GM19467 (cell line): ENCODE data around the gene SBK2.

Experiments
- ATAC-seq: cut with Tn5 transposase; IDR thresholded peaks from one replicate; pipeline ENCODE4 v1.9.1; 2021; ENCODE audit warnings: mild to moderate bottlenecking, moderate library complexity; ENCODE audit not compliant: unreplicated experiment

Gene SBK2

GRCh38 chr19:55559684-55560083, 22.8 kb upstream of the SBK2 start:
- no peak for ATAC-seq

- no peak for ATAC-seq
These were observed 17.8 kb upstream of the SBK2 start for GRCh38 chr19:55554741-55555152.

- no peak for ATAC-seq
These were observed 17.4 kb upstream of the SBK2 start for GRCh38 chr19:55554302-55554701.

- ATAC-seq, result no peak
These were observed 16.6 kb upstream of the SBK2 start for GRCh38 chr19:55553217-55554182.

- no peak for ATAC-seq
These were observed 15.7 kb upstream of the SBK2 start for GRCh38 chr19:55552620-55553019.

- ATAC-seq, result no peak
These were observed 15.3 kb upstream of the SBK2 start for GRCh38 chr19:55552206-55552605.

GRCh38 chr19:55550321-55550650, 13.4 kb upstream of the SBK2 start:
- ATAC-seq, result no peak

- ATAC-seq, result no peak
These were observed 12.8 kb upstream of the SBK2 start for GRCh38 chr19:55549500-55550320.

GRCh38 chr19:55546822-55547614, 10.1 kb upstream of the SBK2 start:
- no peak for ATAC-seq

GRCh38 chr19:55546011-55546410, 9.1 kb upstream of the SBK2 start:
- no peak for ATAC-seq

- no peak for ATAC-seq
These were observed 8.5 kb upstream of the SBK2 start, which contains the start of gene SBK3 for GRCh38 chr19:55545443-55545842. SBK3 (minus strand) TSS chr19:55545543; CDS start chr19:55545543, 0 bp downstream.

GRCh38 chr19:55544776-55545439, 8.0 kb upstream of the SBK2 start:
- ATAC-seq, result no peak

- no peak for ATAC-seq
These were observed 7.1 kb upstream of the SBK2 start for GRCh38 chr19:55544014-55544413.

- ATAC-seq, result no peak
These were observed 6.6 kb upstream of the SBK2 start for GRCh38 chr19:55543567-55543966.

GRCh38 chr19:55542292-55542855, 5.4 kb upstream of the SBK2 start:
- ATAC-seq, result no peak

GRCh38 chr19:55541091-55541490, 4.2 kb upstream of the SBK2 start:
- no peak for ATAC-seq

- no peak for ATAC-seq
These were observed 3.7 kb upstream of the SBK2 start for GRCh38 chr19:55540619-55541018.

GRCh38 chr19:55539090-55539984, 2.4 kb upstream of the SBK2 start:
- no peak for ATAC-seq

GRCh38 chr19:55538132-55538531, 1.2 kb upstream of the SBK2 start:
- ATAC-seq, result no peak
